DMS53 treated with DMSO at 0.1 percent for 48 hours (cell line): ENCODE data around the gene CALML6.
"Not testable (repeated sequence)": the region's sequence is repeated elsewhere in the genome, so short reads cannot be mapped to it uniquely, and the experiment has no call there.

Experiments
- DNase-seq: peaks from one replicate; lab custom pipeline; 2025; ENCODE audit not compliant: unreplicated experiment; lab: John Stamatoyannopoulos, UW

Gene CALML6

GRCh38 chr1:1914971-1915692 is at the start of gene CALML6:
TSS of gene CALML6 (plus strand) at chr1:1915260. CDS start at chr1:1915281, 21 bp downstream.
- DNase-seq, result no peak

- DNase-seq, result no peak
These were observed 47.9 kb upstream of the CALML6 start for GRCh38 chr1:1867164-1867563.

GRCh38 chr1:1869469-1869868 is 45.6 kb upstream of the CALML6 start:
- no peak for DNase-seq

- no peak for DNase-seq
These were observed 42.6 kb upstream of the CALML6 start for GRCh38 chr1:1872329-1872994.

GRCh38 chr1:1873186-1873585 is 41.9 kb upstream of the CALML6 start:
- DNase-seq, result no peak

- DNase-seq, result no peak
These were observed 40.2 kb upstream of the CALML6 start for GRCh38 chr1:1874901-1875300.

GRCh38 chr1:1875932-1876331 is 39.1 kb upstream of the CALML6 start:
- DNase-seq, result no peak

- DNase-seq, result no peak
These were observed 38.6 kb upstream of the CALML6 start for GRCh38 chr1:1876335-1876930.

- DNase-seq, result no peak
These were observed 37.1 kb upstream of the CALML6 start for GRCh38 chr1:1877865-1878436.

- DNase-seq, result no peak
These were observed 35.1 kb upstream of the CALML6 start for GRCh38 chr1:1879942-1880341.

GRCh38 chr1:1880617-1881312 is 34.3 kb upstream of the CALML6 start:
- no peak for DNase-seq

GRCh38 chr1:1881727-1882126 is 33.3 kb upstream of the CALML6 start:
- no peak for DNase-seq

GRCh38 chr1:1883092-1883873 is 31.8 kb upstream of the CALML6 start:
- no peak for DNase-seq

- not testable (repeated sequence) for DNase-seq
These were observed 31.2 kb upstream of the CALML6 start for GRCh38 chr1:1883890-1884289.

- no peak for DNase-seq
These were observed 25.8 kb upstream of the CALML6 start for GRCh38 chr1:1889090-1889750.

- no peak for DNase-seq
These were observed 25.1 kb upstream of the CALML6 start for GRCh38 chr1:1889847-1890505.

- peak; percentile 71 for DNase-seq
These were observed 24.3 kb upstream of the CALML6 start, which contains the start of gene GNB1 for GRCh38 chr1:1890506-1891348. TSS of gene GNB1 (minus strand) at chr1:1891087. CDS start at chr1:1825453, 65,634 bp downstream.

GRCh38 chr1:1891349-1892078 is 23.5 kb upstream of the CALML6 start:
- no peak for DNase-seq
